SK-N-SH (cell line): ENCODE data around the gene ADISSP.

Source experiments
- CHD2 ChIP-seq: fragments of 150-350 bp; IDR thresholded peaks from 2 replicates; pipeline ENCODE4 v1.6.1; 2018; ENCODE audit warnings: low read length; ENCODE audit not compliant: partially characterized antibody
- EP300 ChIP-seq, 2 experiments: IDR thresholded peaks; 2 replicates each; pipeline versions ENCODE4 v1.4.0 to v1.6.1; 2012; ENCODE audit warnings: borderline replicate concordance in 1 of 2, low read depth in 1 of 2, low read length in 1 of 2
- FOXJ3 ChIP-seq: sonication (generic); formaldehyde crosslinking; IDR thresholded peaks from 2 replicates; pipeline ENCODE4 v1.5.1; 2020; ENCODE audit warnings: mild to moderate bottlenecking, missing genetic modification reagents
- JUND ChIP-seq: IDR thresholded peaks from 2 replicates; pipeline ENCODE4 v1.4.0; 2012
- MXI1 ChIP-seq: IDR thresholded peaks from 2 replicates; pipeline ENCODE4 v1.6.1; 2012; ENCODE audit warnings: mild to moderate bottlenecking, low read depth, low read length, improper control_type of control experiment
- POLR2AphosphoS5 ChIP-seq: IDR thresholded peaks from 2 replicates; pipeline ENCODE4 v1.6.1; 2012; ENCODE audit warnings: low read depth, low read length
- RAD21 ChIP-seq: IDR thresholded peaks from 2 replicates; pipeline ENCODE4 v1.6.1; 2012; ENCODE audit warnings: mild to moderate bottlenecking, low read length
- RFX5 ChIP-seq: IDR thresholded peaks from 2 replicates; pipeline ENCODE4 v1.6.1; 2012; ENCODE audit warnings: mild to moderate bottlenecking, improper control_type of control experiment, low read length
- SIN3A ChIP-seq: IDR thresholded peaks from 2 replicates; pipeline ENCODE4 v1.6.1; 2012; ENCODE audit warnings: low read depth, mild to moderate bottlenecking, low read length, moderate library complexity, borderline replicate concordance
- SMC3 ChIP-seq: IDR thresholded peaks from 2 replicates; pipeline ENCODE4 v1.6.1; 2012; ENCODE audit warnings: low read depth, low read length, improper control_type of control experiment
- USF1 ChIP-seq: IDR thresholded peaks from 2 replicates; pipeline ENCODE4 v1.4.0; 2012; ENCODE audit warnings: low read depth, borderline replicate concordance
- YY1 ChIP-seq: IDR thresholded peaks from 2 replicates; pipeline ENCODE4 v1.4.0; 2012; ENCODE audit warnings: low read depth, mild to moderate bottlenecking
- TF ChIP-seq, protein P1 (sequence below): fragments of 200-600 bp; sonication (generic); IDR thresholded peaks from 2 replicates; pipeline ENCODE4 v1.6.1; 2017; ENCODE audit warnings: antibody characterized with exemption, mild to moderate bottlenecking, moderate library complexity
- TF ChIP-seq, protein P2 (sequence below): fragments of 150-350 bp; IDR thresholded peaks from 2 replicates; pipeline ENCODE4 v1.6.1; 2017; ENCODE audit warnings: antibody characterized with exemption, low read length, low read depth, borderline replicate concordance

DNA sequence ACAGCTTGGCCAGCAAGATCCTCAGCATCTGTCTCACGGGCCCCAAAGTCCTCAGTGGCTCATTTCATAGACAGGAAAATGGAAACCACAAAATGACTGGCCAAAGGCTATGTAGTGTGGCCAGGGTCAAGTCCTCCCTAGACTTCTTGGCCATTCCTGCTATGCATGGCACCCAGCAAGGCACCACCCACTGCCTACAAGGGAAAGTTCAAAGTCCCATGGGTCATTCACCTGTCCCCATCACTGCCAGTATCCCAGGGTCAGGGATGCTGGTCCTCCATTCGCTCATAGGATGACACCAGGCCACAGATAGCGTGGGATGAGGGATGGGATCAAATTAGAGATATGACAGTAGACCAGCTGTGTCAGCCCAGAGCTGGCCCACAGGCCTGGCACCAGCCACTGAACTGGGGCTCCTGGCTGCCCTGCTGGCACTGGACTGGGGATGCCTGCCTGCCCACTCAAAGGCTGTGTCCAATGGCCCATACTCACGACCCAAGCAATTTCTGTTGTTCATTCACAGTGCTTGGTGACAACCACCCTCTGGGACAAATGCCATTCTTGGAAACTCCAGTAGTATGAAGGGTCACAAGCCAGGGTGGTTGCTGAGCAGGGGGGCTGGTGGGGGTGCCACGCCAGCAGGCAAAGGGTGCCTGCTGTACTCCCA, 11.6 kb downstream of the ADISSP start:
- no peak for TF ChIP-seq EP300 (IDR thresholded peaks at IDR 0.05; ENCODE audit: borderline replicate concordance in 1 of 2, low read depth in 1 of 2, low read length in 1 of 2)
- TF ChIP-seq, protein P1, sequence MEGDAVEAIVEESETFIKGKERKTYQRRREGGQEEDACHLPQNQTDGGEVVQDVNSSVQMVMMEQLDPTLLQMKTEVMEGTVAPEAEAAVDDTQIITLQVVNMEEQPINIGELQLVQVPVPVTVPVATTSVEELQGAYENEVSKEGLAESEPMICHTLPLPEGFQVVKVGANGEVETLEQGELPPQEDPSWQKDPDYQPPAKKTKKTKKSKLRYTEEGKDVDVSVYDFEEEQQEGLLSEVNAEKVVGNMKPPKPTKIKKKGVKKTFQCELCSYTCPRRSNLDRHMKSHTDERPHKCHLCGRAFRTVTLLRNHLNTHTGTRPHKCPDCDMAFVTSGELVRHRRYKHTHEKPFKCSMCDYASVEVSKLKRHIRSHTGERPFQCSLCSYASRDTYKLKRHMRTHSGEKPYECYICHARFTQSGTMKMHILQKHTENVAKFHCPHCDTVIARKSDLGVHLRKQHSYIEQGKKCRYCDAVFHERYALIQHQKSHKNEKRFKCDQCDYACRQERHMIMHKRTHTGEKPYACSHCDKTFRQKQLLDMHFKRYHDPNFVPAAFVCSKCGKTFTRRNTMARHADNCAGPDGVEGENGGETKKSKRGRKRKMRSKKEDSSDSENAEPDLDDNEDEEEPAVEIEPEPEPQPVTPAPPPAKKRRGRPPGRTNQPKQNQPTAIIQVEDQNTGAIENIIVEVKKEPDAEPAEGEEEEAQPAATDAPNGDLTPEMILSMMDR, result no peak
- TF ChIP-seq CHD2, result no peak
- no peak for TF ChIP-seq SMC3
- TF ChIP-seq, protein P2, sequence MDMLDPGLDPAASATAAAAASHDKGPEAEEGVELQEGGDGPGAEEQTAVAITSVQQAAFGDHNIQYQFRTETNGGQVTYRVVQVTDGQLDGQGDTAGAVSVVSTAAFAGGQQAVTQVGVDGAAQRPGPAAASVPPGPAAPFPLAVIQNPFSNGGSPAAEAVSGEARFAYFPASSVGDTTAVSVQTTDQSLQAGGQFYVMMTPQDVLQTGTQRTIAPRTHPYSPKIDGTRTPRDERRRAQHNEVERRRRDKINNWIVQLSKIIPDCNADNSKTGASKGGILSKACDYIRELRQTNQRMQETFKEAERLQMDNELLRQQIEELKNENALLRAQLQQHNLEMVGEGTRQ, result no peak
- TF ChIP-seq POLR2AphosphoS5, result no peak
- TF ChIP-seq USF1, result no peak
- no peak for TF ChIP-seq SIN3A
- TF ChIP-seq JUND, result no peak
- no peak for TF ChIP-seq RAD21
- TF ChIP-seq RFX5, result no peak
- no peak for TF ChIP-seq MXI1
- no peak for TF ChIP-seq FOXJ3 (CRISPR knock-in tag)
- no peak for TF ChIP-seq YY1
